Measurements from ENCODE around the gene CREB3L2.
"Not testable (repeated sequence)": the region's sequence is repeated elsewhere in the genome, so short reads cannot be mapped to it uniquely, and the experiment has no call there.

The CREB3L2 gene

GRCh38 chr7:137862358-137862757 is 139.5 kb downstream of the CREB3L2 start:
- no peak for DNase-seq

GRCh38 chr7:137860542-137860941 is 141.3 kb downstream of the CREB3L2 start:
- DNase-seq = peak in 1 of 2 experiments; percentile 24

GRCh38 chr7:137853053-137853452 is 148.8 kb downstream of the CREB3L2 start:
- no peak for DNase-seq

GRCh38 chr7:137852108-137852507 is 149.8 kb downstream of the CREB3L2 start:
- DNase-seq = no peak

- no peak for DNase-seq
Measured at GRCh38 chr7:137850972-137851945, 150.6 kb downstream of the CREB3L2 start.

- DNase-seq = no peak
Measured at GRCh38 chr7:137850571-137850970, 151.3 kb downstream of the CREB3L2 start.

GRCh38 chr7:137848095-137848494 is 153.8 kb downstream of the CREB3L2 start:
- DNase-seq = no peak

GRCh38 chr7:137847568-137848050 is 154.3 kb downstream of the CREB3L2 start:
- no peak for DNase-seq

GRCh38 chr7:137846827-137847567 is 154.9 kb downstream of the CREB3L2 start, which contains the start of gene DGKI:
TSS of gene DGKI (minus strand) at chr7:137846974.
- peak in 1 of 2 experiments; percentile 79 for DNase-seq

GRCh38 chr7:137846549-137846826 is 155.4 kb downstream of the CREB3L2 start:
- peak in 1 of 2 experiments; percentile 77 for DNase-seq

- peak; percentile 86 to 94 for DNase-seq
Measured at GRCh38 chr7:137844677-137845425, 157.0 kb downstream of the CREB3L2 start.

- peak; percentile 30 to 62 for DNase-seq
Measured at GRCh38 chr7:137839903-137840779, 161.7 kb downstream of the CREB3L2 start.

GRCh38 chr7:137838706-137839315 is 163.1 kb downstream of the CREB3L2 start:
- peak in 1 of 2 experiments; percentile 58 for DNase-seq

- no peak for DNase-seq
Measured at GRCh38 chr7:137836541-137836940, 165.3 kb downstream of the CREB3L2 start.

- DNase-seq = no peak
Measured at GRCh38 chr7:137836113-137836509, 165.8 kb downstream of the CREB3L2 start.

- DNase-seq = no peak
Measured at GRCh38 chr7:137835486-137836112, 166.3 kb downstream of the CREB3L2 start.

- no peak for DNase-seq
Measured at GRCh38 chr7:137834552-137834951, 167.3 kb downstream of the CREB3L2 start.

GRCh38 chr7:137832990-137833389 is 168.9 kb downstream of the CREB3L2 start:
- DNase-seq = not testable (repeated sequence)

- peak; percentile 21 to 22 for DNase-seq
Measured at GRCh38 chr7:137832382-137832781, 169.5 kb downstream of the CREB3L2 start.

GRCh38 chr7:137831555-137831954 is 170.3 kb downstream of the CREB3L2 start:
- DNase-seq = not testable (repeated sequence)

Data from NCI-H526 (cell line).